ENCODE results near the gene DKK1.

DNA sequence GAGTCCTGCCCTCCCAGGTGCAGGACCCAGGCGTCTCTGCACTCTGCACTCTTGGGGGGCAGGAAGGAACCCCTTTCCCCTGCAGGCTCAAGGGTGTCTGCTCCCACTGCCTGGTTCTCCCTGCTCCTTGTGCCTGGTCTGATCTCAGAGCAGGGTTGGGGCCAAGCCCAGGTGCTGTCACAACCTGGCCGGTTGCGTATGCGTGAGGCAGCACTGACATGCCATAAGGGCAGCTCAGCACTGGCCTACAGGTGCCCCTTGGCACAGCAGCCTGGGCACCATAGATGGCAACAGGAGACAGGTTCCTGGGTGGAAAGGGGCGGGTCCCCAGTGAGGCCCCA lies 33.2 kb downstream of the DKK1 start:
- TF ChIP-seq YY1 (IDR thresholded peaks at IDR 0.05; ENCODE audit: insufficient read depth, insufficient read length): no peak
- no peak for TF ChIP-seq ZNF274 (IDR thresholded peaks at IDR 0.05; ENCODE audit: low read depth, low read length)

Measured in NT2/D1 (cell line).